ENCODE measurements around the gene GCH1. TPM values are rescaled to one million over a fixed set of nuclear protein-coding genes. Genes with fewer than 3 reads are reported as not detected.

GCH1 gene
- total RNA-seq, 2 experiments from 2014 or later = 35.4 to 38.1 TPM

- POLR2A ChIA-PET = interaction anchor here (1.0 kb wide), 1 partner anchor 393 kb away, joined by 3 read pairs; no protein-coding TSS in a partner anchor
- CTCF ChIA-PET = interaction anchor here (1.3 kb wide), 1 partner anchor 20 kb away, joined by 3 read pairs; the partner anchor contains the start of gene GCH1
- no peak for DNase-seq
- H3K9me3 Mint-ChIP-seq = no peaks in the 10 kb centered on the region
- no peak for ATAC-seq
- H3K4me3 Mint-ChIP-seq = no peak overlapping the region
- H3K27ac Mint-ChIP-seq = no peak overlapping the region
- H3K4me1 Mint-ChIP-seq (ENCODE audit: low read depth) = no peaks in the 10 kb centered on the region
- no peaks in the 10 kb centered on the region for H3K27me3 Mint-ChIP-seq
- no peaks in the 10 kb centered on the region for H3K36me3 Mint-ChIP-seq (ENCODE audit: low read depth)
- TF ChIP-seq CTCF (IDR thresholded peaks at IDR 0.05) = no peak
- intact Hi-C loops (cut with micrococcal nuclease) = no loop called here
Measured at GRCh38 chr14:54922598-54922997, 20.0 kb upstream of the GCH1 start.

GRCh38 chr14:54920052-54920451 lies 17.4 kb upstream of the GCH1 start:
- ATAC-seq (no peak), DNase-seq (no peak)
- POLR2A ChIA-PET = no interaction called here
- no peak overlapping the region for H3K27ac Mint-ChIP-seq
- no peak for TF ChIP-seq CTCF (IDR thresholded peaks at IDR 0.05)
- no peaks in the 10 kb centered on the region for H3K27me3 Mint-ChIP-seq
- H3K4me1 Mint-ChIP-seq (ENCODE audit: low read depth) = no peaks in the 10 kb centered on the region
- no peaks in the 10 kb centered on the region for H3K36me3 Mint-ChIP-seq (ENCODE audit: low read depth)
- intact Hi-C loops (cut with micrococcal nuclease) = no loop called here
- CTCF ChIA-PET = no interaction called here
- no peaks in the 10 kb centered on the region for H3K9me3 Mint-ChIP-seq
- H3K4me3 Mint-ChIP-seq = no peak overlapping the region

GRCh38 chr14:54919330-54919729 lies 16.7 kb upstream of the GCH1 start:
- Mint-ChIP-seq H3K27ac (no peak overlapping the region), H3K4me3 (no peak overlapping the region), H3K9me3 (no peaks in the 10 kb centered on the region), H3K27me3 (no peaks in the 10 kb centered on the region), H3K4me1 (ENCODE audit: low read depth) (no peaks in the 10 kb centered on the region), H3K36me3 (ENCODE audit: low read depth) (no peaks in the 10 kb centered on the region)
- POLR2A ChIA-PET = no interaction called here
- intact Hi-C loops (cut with micrococcal nuclease) = no loop called here
- CTCF ChIA-PET = no interaction called here
- no peak for DNase-seq
- ATAC-seq = no peak
- TF ChIP-seq CTCF (IDR thresholded peaks at IDR 0.05) = no peak

- H3K4me3 Mint-ChIP-seq = no peak overlapping the region
- POLR2A ChIA-PET = no interaction called here
- CTCF ChIA-PET = interaction anchor here (0.9 to 1.0 kb wide), 2 partner anchors 11 to 15 kb away, joined by 3 read pairs; partner anchors contain the start of gene GCH1
Measured at GRCh38 chr14:54918427-54918826, 15.8 kb upstream of the GCH1 start.

GRCh38 chr14:54916101-54916500 lies 13.5 kb upstream of the GCH1 start:
- POLR2A ChIA-PET = no interaction called here
- CTCF ChIA-PET = no interaction called here
- ATAC-seq = no peak
- no peak for TF ChIP-seq CTCF (IDR thresholded peaks at IDR 0.05)
- Mint-ChIP-seq H3K4me1 (ENCODE audit: low read depth) (no peaks in the 10 kb centered on the region), H3K9me3 (no peaks in the 10 kb centered on the region), H3K4me3 (no peak overlapping the region), H3K27ac (no peak overlapping the region), H3K36me3 (ENCODE audit: low read depth) (no peaks in the 10 kb centered on the region), H3K27me3 (no peaks in the 10 kb centered on the region)
- intact Hi-C loops (cut with micrococcal nuclease) = no loop called here
- DNase-seq = no peak

More at GRCh38 chr14:54918427-54918826, 15.8 kb upstream of the GCH1 start:
- Mint-ChIP-seq H3K36me3 (ENCODE audit: low read depth) (no peaks in the 10 kb centered on the region), H3K9me3 (no peaks in the 10 kb centered on the region), H3K27me3 (no peaks in the 10 kb centered on the region), H3K4me1 (ENCODE audit: low read depth) (no peaks in the 10 kb centered on the region), H3K27ac (no peak overlapping the region)
- intact Hi-C loops (cut with micrococcal nuclease) = no loop called here
- TF ChIP-seq CTCF (IDR thresholded peaks at IDR 0.05) = no peak
- ATAC-seq (no peak), DNase-seq (no peak)

All from activated CD8-positive, alpha-beta T cell treated with anti-CD3 and anti-CD28 coated beads for 36 hours (primary cell).